GM21528 (cell line): ENCODE measurements around the gene ATP8A1.
"Not testable (repeated sequence)": the region's sequence is repeated elsewhere in the genome, so short reads cannot be mapped to it uniquely, and the experiment has no call there.

Experiments used
- ATAC-seq: cut with Tn5 transposase; IDR thresholded peaks from one replicate; pipeline ENCODE4 v1.9.1; 2021; ENCODE audit warnings: mild to moderate bottlenecking, moderate library complexity; ENCODE audit not compliant: unreplicated experiment, low FRiP score

ATP8A1 gene

GRCh38 chr4:42480717-42481116, 176.2 kb downstream of the ATP8A1 start:
- no peak for ATAC-seq

GRCh38 chr4:42480281-42480680, 176.6 kb downstream of the ATP8A1 start:
- no peak for ATAC-seq

- no peak for ATAC-seq
These were observed 178.0 kb downstream of the ATP8A1 start for GRCh38 chr4:42478946-42479345.

DNA sequence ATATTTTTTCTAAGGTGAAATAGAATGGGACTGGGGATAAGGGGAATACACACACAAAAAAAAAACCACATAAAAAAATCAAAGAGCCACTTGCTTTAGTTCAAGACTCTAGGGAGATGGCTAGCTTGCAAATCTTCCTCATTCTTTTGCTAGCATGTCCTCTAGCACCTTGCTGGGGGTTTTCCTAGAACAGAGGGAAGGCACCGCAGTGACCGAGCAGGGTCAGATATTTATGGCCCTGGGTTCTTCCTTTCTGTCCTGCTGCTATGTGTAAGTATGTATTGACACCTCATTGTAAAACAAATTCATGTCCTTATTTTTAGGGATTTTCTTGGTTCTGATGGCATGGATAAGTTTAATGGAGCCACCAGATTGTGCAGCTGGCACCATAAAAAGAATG, 178.4 kb downstream of the ATP8A1 start:
- no peak for ATAC-seq

- no peak for ATAC-seq
These were observed 182.5 kb downstream of the ATP8A1 start for GRCh38 chr4:42474406-42474805.

GRCh38 chr4:42473071-42473684, 183.7 kb downstream of the ATP8A1 start:
- no peak for ATAC-seq

- ATAC-seq, result no peak
These were observed 185.0 kb downstream of the ATP8A1 start for GRCh38 chr4:42471896-42472295.

GRCh38 chr4:42470023-42470422, 186.9 kb downstream of the ATP8A1 start:
- no peak for ATAC-seq

GRCh38 chr4:42467777-42468176, 189.1 kb downstream of the ATP8A1 start:
- ATAC-seq, result not testable (repeated sequence)

GRCh38 chr4:42466273-42466844, 190.5 kb downstream of the ATP8A1 start:
- no peak for ATAC-seq

DNA sequence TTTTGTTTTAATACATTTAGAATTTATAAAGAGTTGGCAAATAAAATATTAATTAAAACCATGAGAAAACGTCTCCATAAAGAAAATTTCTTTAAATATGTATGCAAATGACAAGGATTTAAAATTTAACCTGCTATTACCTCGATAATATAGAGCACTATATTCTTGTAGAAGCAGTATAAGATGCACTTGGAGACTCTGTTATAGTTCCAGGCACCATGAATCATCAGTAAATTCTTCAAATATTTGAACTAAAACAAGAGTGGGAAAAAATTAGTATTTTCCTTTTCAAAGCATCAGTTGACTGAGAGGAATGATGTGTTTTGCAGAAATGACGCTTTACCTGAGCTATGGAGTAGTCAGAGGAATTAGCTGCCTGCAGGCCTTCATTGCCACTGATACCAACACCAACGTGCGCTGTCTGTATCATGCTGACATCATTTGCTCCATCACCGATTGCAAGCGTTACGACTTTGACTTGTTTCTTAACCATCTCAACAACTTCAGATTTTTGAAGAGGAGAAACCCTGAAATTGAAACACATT, 192.3 kb downstream of the ATP8A1 start:
- ATAC-seq, result no peak

- not testable (repeated sequence) for ATAC-seq
These were observed 195.7 kb downstream of the ATP8A1 start for GRCh38 chr4:42461216-42461615.

DNA sequence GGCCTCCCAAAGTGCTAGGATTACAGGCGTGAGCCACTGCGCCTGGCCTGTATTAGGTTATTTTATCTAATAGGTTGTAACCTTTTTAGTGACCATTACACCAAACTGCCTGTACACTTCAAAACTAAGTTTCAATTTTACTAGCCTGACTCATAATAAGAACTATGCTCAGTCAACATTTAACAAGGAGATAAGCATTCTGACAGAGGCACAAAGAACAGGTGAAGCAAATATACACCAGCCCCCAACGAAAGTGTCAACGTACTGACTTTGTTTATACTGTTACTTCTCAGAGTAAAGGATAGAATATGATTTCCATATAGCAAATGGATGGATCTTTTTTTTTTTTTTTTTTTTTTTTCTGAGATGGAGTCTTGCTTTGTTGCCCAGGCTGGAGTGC, 196.9 kb downstream of the ATP8A1 start:
- peak; percentile 95 for ATAC-seq

DNA sequence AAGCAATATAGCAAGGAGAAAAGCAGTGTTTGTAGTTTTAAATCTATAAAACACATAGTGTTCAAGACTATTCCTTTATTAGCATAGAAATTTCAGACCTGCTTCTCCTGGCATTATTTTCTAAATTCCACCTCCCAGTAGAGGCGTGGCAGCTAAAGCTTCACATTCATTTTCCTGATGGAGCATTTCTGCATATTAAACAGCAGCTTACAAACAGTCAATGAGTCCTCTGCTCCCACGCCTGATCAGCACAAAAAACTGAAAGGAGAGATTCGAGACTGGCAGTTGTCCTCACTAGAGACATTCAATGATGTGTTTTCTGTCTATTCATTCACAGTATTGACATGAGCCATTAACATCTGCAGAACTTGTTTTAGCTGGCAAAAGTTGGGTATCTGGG, 198.2 kb downstream of the ATP8A1 start:
- no peak for ATAC-seq

DNA sequence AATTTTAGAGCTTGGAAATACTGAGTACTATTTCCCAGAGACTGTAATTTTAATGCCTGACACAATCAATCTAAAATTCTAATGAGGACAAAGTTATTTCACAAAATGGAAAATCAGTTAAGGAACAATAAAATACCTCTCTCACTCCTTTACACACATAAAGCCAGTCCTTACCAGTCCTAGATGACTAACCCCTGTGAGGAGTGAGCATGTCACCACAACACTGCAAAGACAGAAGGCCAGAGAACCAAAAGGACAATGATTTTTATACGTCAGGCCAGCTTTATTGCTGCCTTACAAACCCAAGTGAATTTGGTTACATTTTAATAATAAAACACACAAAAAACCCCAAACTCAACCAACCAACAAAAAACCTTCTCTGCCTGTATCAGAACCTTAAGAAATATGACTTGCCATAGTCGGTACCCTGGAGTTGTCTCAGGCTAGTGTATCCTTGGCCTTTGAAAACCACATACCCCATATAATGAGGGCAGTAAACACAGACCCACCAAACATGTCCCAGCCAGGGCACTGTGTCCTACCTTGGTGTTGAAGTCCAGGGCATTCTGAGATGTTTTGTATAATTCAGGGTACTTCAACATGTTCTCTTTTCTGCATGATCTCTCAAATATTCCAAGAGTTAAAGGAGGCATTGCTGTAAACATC, 202.0 kb downstream of the ATP8A1 start:
- no peak for ATAC-seq

DNA sequence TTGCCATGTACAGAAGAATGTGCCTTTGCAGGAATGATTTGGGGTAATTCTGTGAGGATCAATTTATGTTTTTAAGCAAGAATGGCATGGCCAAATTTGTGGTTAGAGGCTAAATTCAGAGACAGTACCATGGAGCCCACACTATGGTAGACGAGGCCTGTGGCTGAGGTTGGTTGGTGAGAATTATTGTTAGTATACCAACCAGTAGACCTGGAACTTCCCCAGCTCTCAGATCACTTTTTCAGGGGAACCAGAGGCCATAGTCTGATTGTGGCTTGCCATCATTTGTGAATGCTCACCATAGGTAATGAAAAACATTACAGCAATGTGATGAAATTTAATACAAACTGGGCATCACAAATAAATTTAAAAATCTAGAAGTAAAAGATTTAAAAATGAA, 203.3 kb downstream of the ATP8A1 start:
- ATAC-seq, result peak; percentile 59

- no peak for ATAC-seq
These were observed 204.1 kb downstream of the ATP8A1 start for GRCh38 chr4:42452823-42453222.

DNA sequence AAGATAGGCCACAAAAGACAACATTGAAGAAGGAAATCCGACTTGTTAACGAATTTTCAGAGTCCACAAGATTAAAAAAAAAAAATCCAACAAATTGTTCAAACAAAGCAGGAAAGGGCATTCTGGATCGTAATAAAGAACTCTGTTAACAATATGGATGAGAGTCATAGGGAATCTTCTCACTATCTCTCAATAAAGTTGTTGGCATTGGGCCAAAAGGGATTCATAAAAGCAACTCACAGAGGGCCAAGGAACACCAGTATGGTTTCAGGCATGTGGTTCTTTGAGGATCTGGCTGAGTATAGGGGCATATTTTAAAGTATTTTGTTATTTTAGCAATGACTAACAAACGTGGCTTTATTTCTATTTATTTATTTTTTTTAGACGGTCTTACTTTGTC, 210.1 kb downstream of the ATP8A1 start:
- ATAC-seq, result no peak

- no peak for ATAC-seq
These were observed 211.9 kb downstream of the ATP8A1 start for GRCh38 chr4:42445038-42445437.

GRCh38 chr4:42442601-42443000, 214.3 kb downstream of the ATP8A1 start:
- no peak for ATAC-seq

DNA sequence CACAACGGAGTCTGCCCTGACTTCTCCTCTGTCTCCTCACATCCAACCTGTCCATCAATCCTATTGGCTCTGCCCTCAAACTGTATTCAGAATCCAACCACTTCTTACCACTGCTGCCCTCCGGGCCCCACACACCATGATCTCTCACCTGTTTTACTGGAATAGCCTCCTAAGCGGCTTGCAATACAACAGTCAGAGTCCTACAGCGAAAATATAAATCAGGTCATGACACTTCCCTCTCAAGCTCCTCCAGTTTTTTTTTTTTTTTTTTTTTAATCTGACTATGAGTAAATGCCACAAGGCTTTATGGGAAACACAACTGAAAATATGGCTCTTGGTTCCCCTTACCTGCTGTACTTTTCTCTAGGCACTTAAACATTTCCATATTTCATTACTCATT, 216.8 kb downstream of the ATP8A1 start:
- ATAC-seq, result no peak
